WTC11 (cell line): ENCODE data around the gene DIDO1. TPM values are rescaled to one million over a fixed set of nuclear protein-coding genes. Genes with fewer than 3 reads are reported as not detected.

ENCODE experiments used
- ATAC-seq: fragments of 200-7000 bp; cut with Tn5 transposase; 2 replicates; pipeline ENCODE4 v1.10.0; 2021; ENCODE audit warnings: mild to moderate bottlenecking, moderate library complexity
- CTCF ChIA-PET: fragments of 300-600 bp; sonication (Branson Sonifier 250); formaldehyde crosslinking; loops from one replicate; lab custom pipeline; 2021; ENCODE audit warnings: antibody characterized with exemption; lab: Charles Lee
- POLR2A ChIA-PET: fragments of 350-600 bp; sonication (Branson Sonifier 250); formaldehyde crosslinking; loops from one replicate; lab custom pipeline; 2021; ENCODE audit warnings: antibody characterized with exemption; lab: Charles Lee
- DNase-seq: peaks from one replicate; pipeline ENCODE4 v3.0.0; 2021; ENCODE audit warnings: low spot score
- H3K27ac Mint-ChIP-seq: 2 replicates; pipeline ENCODE4 v1.8.0; 2021; ENCODE audit warnings: mixed read lengths
- H3K27me3 Mint-ChIP-seq: 2 replicates; pipeline ENCODE4 v1.8.0; 2021; ENCODE audit warnings: low read depth, mild to moderate bottlenecking, moderate library complexity, mixed read lengths
- H3K36me3 Mint-ChIP-seq: 2 replicates; pipeline ENCODE4 v1.8.0; 2021; ENCODE audit warnings: mixed read lengths
- H3K4me1 Mint-ChIP-seq: 2 replicates; pipeline ENCODE4 v1.8.0; 2022; ENCODE audit warnings: mixed read lengths
- H3K4me3 Mint-ChIP-seq: 2 replicates; pipeline ENCODE4 v1.8.0; 2021; ENCODE audit warnings: mild to moderate bottlenecking, moderate library complexity, mixed read lengths
- H3K9me3 Mint-ChIP-seq: 2 replicates; pipeline ENCODE4 v1.8.0; 2021; ENCODE audit warnings: mixed read lengths
- ESRRA ChIP-seq: sonication (generic); formaldehyde crosslinking; IDR thresholded peaks from 2 replicates; pipeline ENCODE4 v1.8.1; 2022; ENCODE audit warnings: mild to moderate bottlenecking, missing genetic modification reagents, borderline replicate concordance
- GABPB1 ChIP-seq: sonication (generic); formaldehyde crosslinking; IDR thresholded peaks from 2 replicates; pipeline ENCODE4 v1.8.1; 2023; ENCODE audit warnings: mild to moderate bottlenecking, missing genetic modification reagents
- IRF2 ChIP-seq: sonication (generic); formaldehyde crosslinking; IDR thresholded peaks from 2 replicates; pipeline ENCODE4 v1.8.0; 2022; ENCODE audit warnings: low read depth, missing genetic modification reagents, borderline replicate concordance
- NR1H2 ChIP-seq: sonication (generic); formaldehyde crosslinking; IDR thresholded peaks from 2 replicates; pipeline ENCODE4 v1.9.0; 2021; ENCODE audit warnings: mild to moderate bottlenecking, moderate library complexity, missing genetic modification reagents
- NR2C2 ChIP-seq: sonication (generic); formaldehyde crosslinking; IDR thresholded peaks from 2 replicates; pipeline ENCODE4 v1.8.0; 2022; ENCODE audit warnings: mild to moderate bottlenecking, missing genetic modification reagents
- TCF7 ChIP-seq: sonication (generic); formaldehyde crosslinking; IDR thresholded peaks from 2 replicates; pipeline ENCODE4 v1.8.0; 2022; ENCODE audit warnings: mild to moderate bottlenecking, low read depth, missing genetic modification reagents, moderate library complexity
- ZBTB21 ChIP-seq: sonication (generic); formaldehyde crosslinking; IDR thresholded peaks from 2 replicates; pipeline ENCODE4 v1.8.1; 2023; ENCODE audit warnings: mild to moderate bottlenecking, missing genetic modification reagents, borderline replicate concordance
- ZNF219 ChIP-seq: sonication (generic); formaldehyde crosslinking; IDR thresholded peaks from 2 replicates; pipeline ENCODE4 v1.8.0; 2023; ENCODE audit warnings: missing genetic modification reagents, mild to moderate bottlenecking, borderline replicate concordance
- ZNF317 ChIP-seq: sonication (generic); formaldehyde crosslinking; IDR thresholded peaks from 2 replicates; pipeline ENCODE4 v1.8.1; 2023; ENCODE audit warnings: low read depth, mild to moderate bottlenecking, moderate library complexity, missing genetic modification reagents, borderline replicate concordance
- total RNA-seq: library from RNA; stranded (reverse); gene quantifications from 3 replicates; pipeline ENCODE4 v1.2.3, GENCODE V29; 2021
- TF ChIP-seq, protein P1 (sequence below): sonication (generic); formaldehyde crosslinking; IDR thresholded peaks from 2 replicates; pipeline ENCODE4 v1.8.0; 2022; ENCODE audit warnings: mild to moderate bottlenecking, missing genetic modification reagents
- TF ChIP-seq, protein P2 (sequence below): sonication (generic); formaldehyde crosslinking; IDR thresholded peaks from 2 replicates; pipeline ENCODE4 v1.8.1; 2023; ENCODE audit warnings: mild to moderate bottlenecking, missing genetic modification reagents, moderate library complexity
- TF ChIP-seq, protein P3 (sequence below): sonication (generic); formaldehyde crosslinking; IDR thresholded peaks from 2 replicates; pipeline ENCODE4 v1.8.1; 2023; ENCODE audit warnings: mild to moderate bottlenecking, missing genetic modification reagents, borderline replicate concordance
- TF ChIP-seq, protein P4 (sequence below): sonication (generic); formaldehyde crosslinking; IDR thresholded peaks from 2 replicates; pipeline ENCODE4 v1.8.1; 2023; ENCODE audit warnings: mild to moderate bottlenecking, missing genetic modification reagents
- TF ChIP-seq, protein P5 (sequence below): sonication (generic); formaldehyde crosslinking; IDR thresholded peaks from 2 replicates; pipeline ENCODE4 v1.8.1; 2022; ENCODE audit warnings: low read depth, missing genetic modification reagents, borderline replicate concordance
- TF ChIP-seq, protein P6 (sequence below): sonication (generic); formaldehyde crosslinking; IDR thresholded peaks from 2 replicates; pipeline ENCODE4 v1.8.1; 2022; ENCODE audit warnings: mild to moderate bottlenecking, missing genetic modification reagents, moderate library complexity, borderline replicate concordance

The DIDO1 gene
- total RNA-seq, 1 experiment from 2014 or later = 87.3 TPM

DNA sequence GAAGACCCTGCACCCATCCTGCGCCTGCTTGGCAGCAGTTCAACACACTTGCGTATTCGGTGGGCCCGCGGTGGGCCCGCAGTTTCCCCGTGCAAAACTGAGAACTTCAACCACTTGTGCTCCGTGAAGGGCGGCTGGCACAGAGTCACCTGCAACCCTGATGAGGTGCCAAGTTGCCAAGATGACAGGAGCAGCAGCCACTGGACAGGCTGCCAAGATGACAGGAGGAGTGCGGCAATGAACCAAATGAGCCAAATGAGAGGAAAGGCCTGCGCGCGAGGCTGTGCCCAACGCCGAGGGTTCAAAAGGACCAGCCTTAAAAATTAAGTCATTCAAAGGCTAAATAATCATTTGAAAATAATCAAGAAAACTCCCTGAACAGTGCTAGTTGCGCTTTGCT, 20.1 kb downstream of the DIDO1 start:
- TF ChIP-seq, protein P1, sequence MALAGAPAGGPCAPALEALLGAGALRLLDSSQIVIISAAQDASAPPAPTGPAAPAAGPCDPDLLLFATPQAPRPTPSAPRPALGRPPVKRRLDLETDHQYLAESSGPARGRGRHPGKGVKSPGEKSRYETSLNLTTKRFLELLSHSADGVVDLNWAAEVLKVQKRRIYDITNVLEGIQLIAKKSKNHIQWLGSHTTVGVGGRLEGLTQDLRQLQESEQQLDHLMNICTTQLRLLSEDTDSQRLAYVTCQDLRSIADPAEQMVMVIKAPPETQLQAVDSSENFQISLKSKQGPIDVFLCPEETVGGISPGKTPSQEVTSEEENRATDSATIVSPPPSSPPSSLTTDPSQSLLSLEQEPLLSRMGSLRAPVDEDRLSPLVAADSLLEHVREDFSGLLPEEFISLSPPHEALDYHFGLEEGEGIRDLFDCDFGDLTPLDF (CRISPR knock-in tag) = no peak
- TF ChIP-seq NR1H2 (CRISPR knock-in tag) = no peak
- TF ChIP-seq ZNF317 = no peak
- no peak for TF ChIP-seq ZBTB21 (CRISPR knock-in tag)
- TF ChIP-seq, protein P2, sequence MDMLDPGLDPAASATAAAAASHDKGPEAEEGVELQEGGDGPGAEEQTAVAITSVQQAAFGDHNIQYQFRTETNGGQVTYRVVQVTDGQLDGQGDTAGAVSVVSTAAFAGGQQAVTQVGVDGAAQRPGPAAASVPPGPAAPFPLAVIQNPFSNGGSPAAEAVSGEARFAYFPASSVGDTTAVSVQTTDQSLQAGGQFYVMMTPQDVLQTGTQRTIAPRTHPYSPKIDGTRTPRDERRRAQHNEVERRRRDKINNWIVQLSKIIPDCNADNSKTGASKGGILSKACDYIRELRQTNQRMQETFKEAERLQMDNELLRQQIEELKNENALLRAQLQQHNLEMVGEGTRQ (CRISPR knock-in tag) = no peak
- no peak for TF ChIP-seq ESRRA (CRISPR knock-in tag)
- TF ChIP-seq IRF2 (CRISPR knock-in tag) = no peak
- TF ChIP-seq, protein P3, sequence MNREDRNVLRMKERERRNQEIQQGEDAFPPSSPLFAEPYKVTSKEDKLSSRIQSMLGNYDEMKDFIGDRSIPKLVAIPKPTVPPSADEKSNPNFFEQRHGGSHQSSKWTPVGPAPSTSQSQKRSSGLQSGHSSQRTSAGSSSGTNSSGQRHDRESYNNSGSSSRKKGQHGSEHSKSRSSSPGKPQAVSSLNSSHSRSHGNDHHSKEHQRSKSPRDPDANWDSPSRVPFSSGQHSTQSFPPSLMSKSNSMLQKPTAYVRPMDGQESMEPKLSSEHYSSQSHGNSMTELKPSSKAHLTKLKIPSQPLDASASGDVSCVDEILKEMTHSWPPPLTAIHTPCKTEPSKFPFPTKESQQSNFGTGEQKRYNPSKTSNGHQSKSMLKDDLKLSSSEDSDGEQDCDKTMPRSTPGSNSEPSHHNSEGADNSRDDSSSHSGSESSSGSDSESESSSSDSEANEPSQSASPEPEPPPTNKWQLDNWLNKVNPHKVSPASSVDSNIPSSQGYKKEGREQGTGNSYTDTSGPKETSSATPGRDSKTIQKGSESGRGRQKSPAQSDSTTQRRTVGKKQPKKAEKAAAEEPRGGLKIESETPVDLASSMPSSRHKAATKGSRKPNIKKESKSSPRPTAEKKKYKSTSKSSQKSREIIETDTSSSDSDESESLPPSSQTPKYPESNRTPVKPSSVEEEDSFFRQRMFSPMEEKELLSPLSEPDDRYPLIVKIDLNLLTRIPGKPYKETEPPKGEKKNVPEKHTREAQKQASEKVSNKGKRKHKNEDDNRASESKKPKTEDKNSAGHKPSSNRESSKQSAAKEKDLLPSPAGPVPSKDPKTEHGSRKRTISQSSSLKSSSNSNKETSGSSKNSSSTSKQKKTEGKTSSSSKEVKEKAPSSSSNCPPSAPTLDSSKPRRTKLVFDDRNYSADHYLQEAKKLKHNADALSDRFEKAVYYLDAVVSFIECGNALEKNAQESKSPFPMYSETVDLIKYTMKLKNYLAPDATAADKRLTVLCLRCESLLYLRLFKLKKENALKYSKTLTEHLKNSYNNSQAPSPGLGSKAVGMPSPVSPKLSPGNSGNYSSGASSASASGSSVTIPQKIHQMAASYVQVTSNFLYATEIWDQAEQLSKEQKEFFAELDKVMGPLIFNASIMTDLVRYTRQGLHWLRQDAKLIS = no peak
- TF ChIP-seq GABPB1 (CRISPR knock-in tag) = no peak
- TF ChIP-seq NR2C2 = no peak
- TF ChIP-seq ZNF219 (CRISPR knock-in tag) = no peak
- TF ChIP-seq, protein P4, sequence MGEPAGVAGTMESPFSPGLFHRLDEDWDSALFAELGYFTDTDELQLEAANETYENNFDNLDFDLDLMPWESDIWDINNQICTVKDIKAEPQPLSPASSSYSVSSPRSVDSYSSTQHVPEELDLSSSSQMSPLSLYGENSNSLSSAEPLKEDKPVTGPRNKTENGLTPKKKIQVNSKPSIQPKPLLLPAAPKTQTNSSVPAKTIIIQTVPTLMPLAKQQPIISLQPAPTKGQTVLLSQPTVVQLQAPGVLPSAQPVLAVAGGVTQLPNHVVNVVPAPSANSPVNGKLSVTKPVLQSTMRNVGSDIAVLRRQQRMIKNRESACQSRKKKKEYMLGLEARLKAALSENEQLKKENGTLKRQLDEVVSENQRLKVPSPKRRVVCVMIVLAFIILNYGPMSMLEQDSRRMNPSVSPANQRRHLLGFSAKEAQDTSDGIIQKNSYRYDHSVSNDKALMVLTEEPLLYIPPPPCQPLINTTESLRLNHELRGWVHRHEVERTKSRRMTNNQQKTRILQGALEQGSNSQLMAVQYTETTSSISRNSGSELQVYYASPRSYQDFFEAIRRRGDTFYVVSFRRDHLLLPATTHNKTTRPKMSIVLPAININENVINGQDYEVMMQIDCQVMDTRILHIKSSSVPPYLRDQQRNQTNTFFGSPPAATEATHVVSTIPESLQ (CRISPR knock-in tag) = no peak
- TF ChIP-seq, protein P5, sequence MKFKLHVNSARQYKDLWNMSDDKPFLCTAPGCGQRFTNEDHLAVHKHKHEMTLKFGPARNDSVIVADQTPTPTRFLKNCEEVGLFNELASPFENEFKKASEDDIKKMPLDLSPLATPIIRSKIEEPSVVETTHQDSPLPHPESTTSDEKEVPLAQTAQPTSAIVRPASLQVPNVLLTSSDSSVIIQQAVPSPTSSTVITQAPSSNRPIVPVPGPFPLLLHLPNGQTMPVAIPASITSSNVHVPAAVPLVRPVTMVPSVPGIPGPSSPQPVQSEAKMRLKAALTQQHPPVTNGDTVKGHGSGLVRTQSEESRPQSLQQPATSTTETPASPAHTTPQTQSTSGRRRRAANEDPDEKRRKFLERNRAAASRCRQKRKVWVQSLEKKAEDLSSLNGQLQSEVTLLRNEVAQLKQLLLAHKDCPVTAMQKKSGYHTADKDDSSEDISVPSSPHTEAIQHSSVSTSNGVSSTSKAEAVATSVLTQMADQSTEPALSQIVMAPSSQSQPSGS (CRISPR knock-in tag) = no peak
- no peak for TF ChIP-seq TCF7 (CRISPR knock-in tag)
- TF ChIP-seq, protein P6, sequence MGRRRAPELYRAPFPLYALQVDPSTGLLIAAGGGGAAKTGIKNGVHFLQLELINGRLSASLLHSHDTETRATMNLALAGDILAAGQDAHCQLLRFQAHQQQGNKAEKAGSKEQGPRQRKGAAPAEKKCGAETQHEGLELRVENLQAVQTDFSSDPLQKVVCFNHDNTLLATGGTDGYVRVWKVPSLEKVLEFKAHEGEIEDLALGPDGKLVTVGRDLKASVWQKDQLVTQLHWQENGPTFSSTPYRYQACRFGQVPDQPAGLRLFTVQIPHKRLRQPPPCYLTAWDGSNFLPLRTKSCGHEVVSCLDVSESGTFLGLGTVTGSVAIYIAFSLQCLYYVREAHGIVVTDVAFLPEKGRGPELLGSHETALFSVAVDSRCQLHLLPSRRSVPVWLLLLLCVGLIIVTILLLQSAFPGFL (CRISPR knock-in tag) = no peak
- ChIA-PET CTCF (interaction anchor here (0.7 kb wide), 1 partner anchor 1279 kb away, joined by 3 read pairs; no protein-coding TSS in a partner anchor), POLR2A (no interaction called here)
- Mint-ChIP-seq H3K4me1 (peaks cover 14% of the 10 kb centered on the region), H3K27me3 (no peaks in the 10 kb centered on the region), H3K9me3 (no peaks in the 10 kb centered on the region), H3K27ac (no peak overlapping the region), H3K36me3 (peaks cover 96% of the 10 kb centered on the region), H3K4me3 (no peak overlapping the region)
- DNase-seq (no peak), ATAC-seq (no peak)
